ENCODE results near the gene TBPL2. TPM values are rescaled to one million over a fixed set of nuclear protein-coding genes. Genes with fewer than 3 reads are reported as not detected.

Gene TBPL2
- total RNA-seq, 6 experiments from 2014 or later, result not detected

DNA sequence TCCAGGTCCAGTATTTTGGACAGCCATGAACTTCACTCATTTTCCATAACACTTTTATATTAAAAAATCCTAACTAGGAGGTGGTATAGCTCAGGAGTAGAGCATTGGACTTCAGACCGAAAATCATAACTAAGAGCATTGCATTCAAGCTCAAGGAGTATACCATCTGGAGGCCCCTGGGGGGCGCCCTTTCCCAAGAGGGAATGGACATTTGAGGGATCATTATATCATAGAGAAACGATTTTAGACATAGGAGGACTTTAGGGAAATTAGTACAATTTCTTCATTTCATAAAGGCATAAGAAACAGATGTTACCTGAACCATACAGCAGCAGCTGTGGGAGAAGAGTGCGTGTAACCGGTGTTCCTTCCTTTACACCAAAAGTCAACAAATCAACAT, 23.6 kb downstream of the TBPL2 start:
- no peaks in the 10 kb centered on the region for H3K9me3 Mint-ChIP-seq
- no peak overlapping the region for H3K27ac Mint-ChIP-seq
- no peak overlapping the region for H3K4me3 Mint-ChIP-seq
- TF ChIP-seq, protein P1, sequence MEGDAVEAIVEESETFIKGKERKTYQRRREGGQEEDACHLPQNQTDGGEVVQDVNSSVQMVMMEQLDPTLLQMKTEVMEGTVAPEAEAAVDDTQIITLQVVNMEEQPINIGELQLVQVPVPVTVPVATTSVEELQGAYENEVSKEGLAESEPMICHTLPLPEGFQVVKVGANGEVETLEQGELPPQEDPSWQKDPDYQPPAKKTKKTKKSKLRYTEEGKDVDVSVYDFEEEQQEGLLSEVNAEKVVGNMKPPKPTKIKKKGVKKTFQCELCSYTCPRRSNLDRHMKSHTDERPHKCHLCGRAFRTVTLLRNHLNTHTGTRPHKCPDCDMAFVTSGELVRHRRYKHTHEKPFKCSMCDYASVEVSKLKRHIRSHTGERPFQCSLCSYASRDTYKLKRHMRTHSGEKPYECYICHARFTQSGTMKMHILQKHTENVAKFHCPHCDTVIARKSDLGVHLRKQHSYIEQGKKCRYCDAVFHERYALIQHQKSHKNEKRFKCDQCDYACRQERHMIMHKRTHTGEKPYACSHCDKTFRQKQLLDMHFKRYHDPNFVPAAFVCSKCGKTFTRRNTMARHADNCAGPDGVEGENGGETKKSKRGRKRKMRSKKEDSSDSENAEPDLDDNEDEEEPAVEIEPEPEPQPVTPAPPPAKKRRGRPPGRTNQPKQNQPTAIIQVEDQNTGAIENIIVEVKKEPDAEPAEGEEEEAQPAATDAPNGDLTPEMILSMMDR (IDR thresholded peaks at IDR 0.05), result peak; percentile 79
- no peak for DNase-seq
- peaks cover 15% of the 10 kb centered on the region for H3K4me1 Mint-ChIP-seq (ENCODE audit: low read depth)
- peaks cover 10% of the 10 kb centered on the region for H3K27me3 Mint-ChIP-seq (ENCODE audit: insufficient read depth)
- no peaks in the 10 kb centered on the region for H3K36me3 Mint-ChIP-seq (ENCODE audit: low read depth)

DNA sequence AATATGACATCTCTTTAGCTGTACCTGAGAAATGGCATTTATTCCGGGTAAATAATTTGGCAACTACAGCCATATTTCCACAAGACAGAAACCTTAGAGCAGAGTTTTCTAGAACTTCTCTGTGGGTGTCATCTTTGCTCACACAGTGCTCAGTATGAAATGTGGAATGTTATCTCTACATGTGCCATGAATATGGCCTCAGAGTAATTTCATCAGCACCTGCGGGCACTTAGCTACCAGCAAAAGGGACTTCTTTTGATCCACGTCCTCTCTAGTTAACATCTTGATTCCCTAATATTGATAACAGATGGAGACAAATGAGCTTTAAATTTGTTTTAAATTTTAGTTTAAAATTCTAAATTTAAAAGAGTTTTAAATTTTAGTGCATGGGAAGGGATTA, 25.9 kb downstream of the TBPL2 start:
- Mint-ChIP-seq H3K27me3 (ENCODE audit: insufficient read depth) (peaks cover 3% of the 10 kb centered on the region), H3K9me3 (no peaks in the 10 kb centered on the region), H3K36me3 (ENCODE audit: low read depth) (no peaks in the 10 kb centered on the region), H3K4me1 (ENCODE audit: low read depth) (peaks cover 29% of the 10 kb centered on the region), H3K4me3 (no peak overlapping the region), H3K27ac (no peak overlapping the region)
- TF ChIP-seq, protein P1 (IDR thresholded peaks at IDR 0.05), result no peak
- no peak for DNase-seq

DNA sequence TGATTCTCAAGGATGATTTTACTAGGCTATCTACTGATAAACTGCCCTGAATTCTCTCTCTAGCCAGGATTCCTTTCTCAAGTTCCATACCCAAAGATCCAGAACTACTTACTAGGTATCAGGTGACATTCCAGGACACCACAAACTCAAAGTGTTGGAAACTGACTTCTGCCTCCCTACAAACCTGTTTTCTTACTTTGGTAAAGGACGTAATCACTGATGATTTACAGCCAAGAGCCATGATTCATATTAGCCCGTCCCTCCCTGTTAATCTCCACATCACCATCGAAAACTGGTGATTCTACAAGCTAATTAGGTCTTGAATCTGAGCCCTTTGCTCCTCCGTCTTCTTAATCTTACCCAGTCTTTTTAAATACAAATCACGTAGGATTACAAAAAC, 27.7 kb downstream of the TBPL2 start:
- H3K36me3 Mint-ChIP-seq (ENCODE audit: low read depth), result no peaks in the 10 kb centered on the region
- DNase-seq, result no peak
- H3K4me3 Mint-ChIP-seq, result peak overlapping the region; percentile 92
- no peaks in the 10 kb centered on the region for H3K9me3 Mint-ChIP-seq
- H3K27ac Mint-ChIP-seq, result 0 out of 2 replicates have a peak overlapping the region, but pooled peaks have one; percentile 20
- H3K4me1 Mint-ChIP-seq (ENCODE audit: low read depth), result peaks cover 39% of the 10 kb centered on the region
- peaks cover 3% of the 10 kb centered on the region for H3K27me3 Mint-ChIP-seq (ENCODE audit: insufficient read depth)
- TF ChIP-seq, protein P1 (IDR thresholded peaks at IDR 0.05), result no peak

DNA sequence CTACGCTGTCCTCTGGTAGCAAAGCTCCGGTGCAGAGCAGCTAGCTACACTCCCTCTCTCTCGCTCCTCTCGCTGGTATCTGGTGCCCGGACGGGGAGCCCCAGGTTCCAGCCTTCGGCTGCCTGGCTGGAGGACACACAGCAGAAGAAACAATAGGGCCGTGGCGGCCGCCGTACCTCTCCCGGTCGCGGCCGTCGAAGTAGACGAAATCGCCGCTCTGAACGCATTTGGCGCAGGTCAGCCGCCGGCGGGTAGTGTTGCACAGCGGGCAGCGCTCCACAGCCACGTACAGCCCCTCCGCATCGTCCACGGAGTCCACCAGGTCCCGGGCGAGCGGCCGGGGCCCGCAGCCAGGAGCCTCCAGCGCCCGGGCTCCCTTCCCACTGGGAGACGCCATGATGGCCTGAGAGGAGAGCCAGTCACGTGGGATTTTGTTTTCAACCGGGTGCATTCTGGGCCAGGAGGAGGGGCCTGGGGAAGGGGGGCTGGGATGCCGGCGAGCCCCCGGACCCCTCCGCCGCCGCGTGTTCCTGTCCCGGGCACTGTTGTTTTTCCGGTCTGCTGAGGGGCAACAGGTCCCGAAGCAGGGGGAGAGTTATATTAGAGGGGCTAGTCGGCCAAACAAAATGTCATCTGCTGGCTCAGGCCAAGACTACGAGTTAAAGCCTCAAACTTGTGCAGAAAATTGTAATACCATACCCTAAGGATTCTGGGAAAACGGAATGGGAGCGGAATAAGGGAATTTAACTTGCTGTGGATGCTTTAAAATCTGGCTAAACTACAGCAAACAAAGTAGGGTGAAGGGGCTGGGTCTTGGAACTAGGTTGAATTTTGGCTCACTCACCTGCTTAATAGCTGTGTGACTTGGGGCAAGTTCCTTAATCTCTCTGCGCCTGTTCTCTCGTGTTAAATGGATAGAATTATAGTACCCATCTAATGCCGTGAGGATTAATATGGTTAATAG, 28.7 kb downstream of the TBPL2 start, which contains the start of gene ATG14:
TSS of gene ATG14 (minus strand) at position 405 of the 964 bp plus-strand sequence. CDS start at position 397, 8 bp downstream.
- Mint-ChIP-seq H3K4me1 (ENCODE audit: low read depth) (peaks cover 39% of the 10 kb centered on the region), H3K9me3 (no peaks in the 10 kb centered on the region), H3K4me3 (peak within 1 kb of the TSS; percentile 92), H3K27me3 (ENCODE audit: insufficient read depth) (peaks cover 3% of the 10 kb centered on the region; the same call in 1 of the 2 replicates), H3K27ac (peak within 1 kb of the TSS; percentile 78), H3K36me3 (ENCODE audit: low read depth) (no peaks in the 10 kb centered on the region)
- peak; percentile 72 for DNase-seq
- TF ChIP-seq, protein P1 (IDR thresholded peaks at IDR 0.05), result no peak

DNA sequence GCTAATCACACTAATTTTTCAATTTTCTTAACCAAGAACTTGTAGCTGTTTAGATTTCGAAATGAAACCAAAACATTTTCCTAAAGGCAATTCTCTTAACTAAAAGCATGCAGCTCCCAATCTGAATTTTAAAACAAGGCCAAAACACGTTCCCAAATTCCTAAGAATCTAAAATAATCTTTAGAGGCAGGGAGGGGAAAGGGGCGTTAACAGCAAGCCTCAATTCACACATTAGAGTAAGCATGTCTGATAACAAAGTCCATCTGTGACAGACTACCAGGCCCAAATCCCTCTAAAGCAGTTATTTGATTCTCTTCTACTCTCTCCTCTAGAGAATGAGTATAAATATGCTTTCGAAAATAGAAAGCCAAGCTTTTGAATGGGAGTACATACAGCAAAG, 29.5 kb downstream of the TBPL2 start:
- peaks cover 39% of the 10 kb centered on the region for H3K4me1 Mint-ChIP-seq (ENCODE audit: low read depth)
- H3K27ac Mint-ChIP-seq, result peak overlapping the region; percentile 78
- peak overlapping the region; percentile 92 for H3K4me3 Mint-ChIP-seq
- H3K27me3 Mint-ChIP-seq (ENCODE audit: insufficient read depth), result peaks cover 3% of the 10 kb centered on the region; the same call in 1 of the 2 replicates
- H3K9me3 Mint-ChIP-seq, result no peaks in the 10 kb centered on the region
- no peak for DNase-seq
- no peaks in the 10 kb centered on the region for H3K36me3 Mint-ChIP-seq (ENCODE audit: low read depth)
- TF ChIP-seq, protein P1 (IDR thresholded peaks at IDR 0.05), result no peak

Data from HFFc6 (cell line).